Body of pancreas (tissue), 4 donors: ENCODE data around the gene SLX9. TPM values are rescaled to one million over a fixed set of nuclear protein-coding genes. Genes with fewer than 3 reads are reported as not detected.

Source experiments
- ATAC-seq: fragments of 150-250 bp; one replicate; pipeline ENCODE4 v1.9.1; 2016
- DNase-seq, 4 donors: peaks; one replicate each; pipeline ENCODE4 v3.0.0-alpha.2; 2019
- H3K27ac ChIP-seq, 4 donors: fragments of 200-600 bp; sonication (generic); 1 replicate in 3 of 4; 2 replicates in 1 of 4; pipeline versions ENCODE4 v1.5.1 to v1.6.1; 2016 to 2019; ENCODE audit warnings: mild to moderate bottlenecking in 1 of 4, mixed read lengths in 1 of 4, moderate library complexity in 1 of 4
- H3K27me3 ChIP-seq, 2 donors: fragments of 200-600 bp; sonication (generic); one replicate each; pipeline ENCODE4 v1.6.0; 2016; ENCODE audit warnings: mild to moderate bottlenecking in 1 of 2
- H3K36me3 ChIP-seq, 2 donors: fragments of 200-600 bp; sonication (generic); replicated peaks in 1 of 2; 2 replicates each; pipeline ENCODE4 v1.5.1; 2016; ENCODE audit warnings: low read depth in 2 of 2; ENCODE audit not compliant: insufficient read depth in 1 of 2
- H3K4me1 ChIP-seq: fragments of 200-600 bp; sonication (generic); one replicate; pipeline ENCODE4 v1.6.0; 2016
- H3K4me3 ChIP-seq, 2 donors: fragments of 200-600 bp; sonication (generic); 1 replicate in 1 of 2; 2 replicates in 1 of 2; pipeline ENCODE4 v1.5.1; 2016 to 2019
- H3K9me3 ChIP-seq, 3 donors: fragments of 200-600 bp; sonication (generic); 1 replicate in 2 of 3; 2 replicates in 1 of 3; pipeline ENCODE4 v1.5.1; 2016
- POLR2A ChIP-seq, 3 donors: fragments of 450-650 bp; IDR thresholded peaks; one replicate each; pipeline ENCODE4 v1.6.1; 2016; ENCODE audit warnings: antibody characterized with exemption in 3 of 3, mild to moderate bottlenecking in 2 of 3
- WGBS, 2 donors: methylation state at CpG; one replicate each; pipeline ENCODE4 v1.1.5; 2017; 5-methylcytosine and 5-hydroxymethylcytosine counted together
- intact Hi-C: fragments of 100-400 bp; cut with DNase I; formaldehyde crosslinking; loops from one replicate; pipeline ENCODE4 v1.15.1; 2023
- total RNA-seq, 2 donors: library from RNA; depleted of rRNA; stranded (reverse); fragments of >200 nt; gene quantifications; one replicate each; pipeline ENCODE4 v1.1.0, GENCODE V29; 2016
- TF ChIP-seq, protein P1 (sequence below), 7 experiments: fragments of 450-650 bp in 4 of 7; fragments of 200-600 bp in 3 of 7; sonication (generic) in 3 of 7; IDR thresholded peaks; one replicate each; pipeline ENCODE4 v1.5.1; 2016 to 2019; ENCODE audit warnings: antibody characterized with exemption in 7 of 7

Gene SLX9
- total RNA-seq, 2 donors from 2014 or later: 5.6 to 9.3 TPM

DNA sequence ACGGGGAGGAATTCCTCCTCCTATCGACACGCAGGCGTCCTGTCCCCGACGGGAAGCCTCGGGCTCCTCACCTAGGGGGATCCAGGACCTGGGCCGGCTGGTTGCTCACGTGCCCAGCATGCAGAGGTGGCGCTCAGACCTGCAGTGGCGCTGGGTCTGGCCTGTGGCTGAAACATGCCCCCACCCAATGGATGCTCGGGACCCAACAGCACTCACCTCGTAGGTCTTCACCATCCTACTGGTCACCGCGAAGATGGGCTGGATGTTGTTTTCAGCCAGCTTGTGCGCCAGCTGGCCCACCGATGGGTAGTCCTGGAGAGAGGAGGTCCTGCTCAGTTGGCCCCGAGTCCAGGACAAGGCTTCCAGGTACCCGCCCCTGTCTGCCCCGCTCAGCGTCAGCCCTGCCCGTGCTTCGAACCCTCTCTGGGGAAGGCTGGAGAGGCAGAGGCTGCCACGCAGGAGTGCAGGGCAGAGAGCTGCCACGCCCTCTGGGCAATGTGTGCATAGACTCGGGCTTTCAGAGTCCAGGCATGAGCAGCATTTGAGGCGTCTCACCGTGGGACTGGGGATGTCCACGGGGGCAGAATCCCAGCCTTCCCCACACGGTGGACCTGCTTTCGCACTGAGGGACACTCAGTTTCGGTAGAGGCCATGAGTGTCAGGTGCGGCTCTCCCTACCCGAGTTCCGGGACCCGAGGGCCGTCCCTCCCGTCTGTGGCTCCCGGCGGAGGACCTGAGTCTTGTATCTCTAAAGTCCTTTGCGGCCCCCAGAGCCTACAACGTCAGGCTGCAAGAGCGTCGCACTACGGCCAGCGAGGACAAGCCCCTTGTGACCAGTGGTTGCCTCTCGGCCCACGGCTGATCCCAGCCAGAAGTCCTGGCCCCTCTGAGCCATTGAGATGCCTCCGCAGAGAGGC lies 40.7 kb upstream of the SLX9 start:
- Histone ChIP-seq H3K27me3 (no peaks in the 10 kb centered on the region), H3K9me3 (no peaks in the 10 kb centered on the region), H3K4me3 (no peak overlapping the region), H3K27ac (no peak overlapping the region), H3K36me3 (no peaks in the 10 kb centered on the region), H3K4me1 (no peaks in the 10 kb centered on the region)
- ATAC-seq (no peak), DNase-seq (no peak)
- TF ChIP-seq POLR2A (IDR thresholded peaks at IDR 0.05): no peak
- TF ChIP-seq, protein P1, sequence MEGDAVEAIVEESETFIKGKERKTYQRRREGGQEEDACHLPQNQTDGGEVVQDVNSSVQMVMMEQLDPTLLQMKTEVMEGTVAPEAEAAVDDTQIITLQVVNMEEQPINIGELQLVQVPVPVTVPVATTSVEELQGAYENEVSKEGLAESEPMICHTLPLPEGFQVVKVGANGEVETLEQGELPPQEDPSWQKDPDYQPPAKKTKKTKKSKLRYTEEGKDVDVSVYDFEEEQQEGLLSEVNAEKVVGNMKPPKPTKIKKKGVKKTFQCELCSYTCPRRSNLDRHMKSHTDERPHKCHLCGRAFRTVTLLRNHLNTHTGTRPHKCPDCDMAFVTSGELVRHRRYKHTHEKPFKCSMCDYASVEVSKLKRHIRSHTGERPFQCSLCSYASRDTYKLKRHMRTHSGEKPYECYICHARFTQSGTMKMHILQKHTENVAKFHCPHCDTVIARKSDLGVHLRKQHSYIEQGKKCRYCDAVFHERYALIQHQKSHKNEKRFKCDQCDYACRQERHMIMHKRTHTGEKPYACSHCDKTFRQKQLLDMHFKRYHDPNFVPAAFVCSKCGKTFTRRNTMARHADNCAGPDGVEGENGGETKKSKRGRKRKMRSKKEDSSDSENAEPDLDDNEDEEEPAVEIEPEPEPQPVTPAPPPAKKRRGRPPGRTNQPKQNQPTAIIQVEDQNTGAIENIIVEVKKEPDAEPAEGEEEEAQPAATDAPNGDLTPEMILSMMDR (IDR thresholded peaks at IDR 0.05): no peak
- intact Hi-C loops: no loop called here
- 59 to 67% methylated on average over 7 to 45 of the region's 49 CpGs for whole genome bisulfite sequencing, 2 donors

DNA sequence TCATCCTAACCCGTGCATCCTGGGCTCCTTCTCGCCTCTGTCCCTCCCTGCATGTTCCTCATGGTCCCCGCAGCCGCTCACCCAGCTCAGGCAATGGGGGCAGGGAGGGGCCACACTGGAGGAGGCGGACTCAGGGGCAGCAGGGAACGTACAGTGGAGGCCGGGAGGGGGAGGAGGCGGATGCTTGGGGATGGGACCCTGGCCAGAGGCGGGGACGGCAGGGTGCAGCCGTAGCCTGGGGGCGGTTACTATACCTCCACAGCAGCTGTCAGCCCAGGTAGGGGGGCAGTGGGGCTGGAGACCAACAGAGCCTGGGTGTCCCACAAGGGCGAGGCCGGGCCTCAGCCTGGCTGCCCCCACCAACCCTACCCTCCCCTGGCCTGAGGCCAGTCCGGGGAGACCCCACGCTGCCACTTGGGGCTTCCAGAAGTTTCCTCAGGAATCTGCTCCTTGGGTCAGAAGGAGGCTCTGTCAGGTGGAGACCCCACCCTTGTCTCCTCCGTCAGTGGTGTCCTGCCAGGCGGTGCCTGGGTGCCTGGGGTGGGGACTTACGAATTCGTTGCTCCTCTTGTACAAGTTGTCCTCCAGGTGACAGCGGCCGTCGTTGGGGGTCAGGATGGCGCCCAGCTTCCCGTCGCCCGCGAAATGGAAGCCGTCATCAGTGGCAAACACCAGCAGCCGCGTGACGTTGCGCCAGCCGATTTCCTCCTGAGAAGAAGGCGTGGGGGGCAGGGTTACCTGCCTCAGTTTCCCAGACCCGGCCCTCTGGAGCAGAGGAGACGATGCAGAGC lies 39.9 kb upstream of the SLX9 start:
- H3K9me3 ChIP-seq: no peaks in the 10 kb centered on the region
- H3K27ac ChIP-seq: no peak overlapping the region
- ATAC-seq: no peak
- TF ChIP-seq POLR2A (IDR thresholded peaks at IDR 0.05): no peak
- TF ChIP-seq, protein P1 (IDR thresholded peaks at IDR 0.05): no peak
- DNase-seq: no peak
- no peak overlapping the region for H3K4me3 ChIP-seq
- WGBS, 2 donors: 61 to 65% methylated on average over 32 to 33 of the region's 37 CpGs
- intact Hi-C loops: no loop called here
- H3K27me3 ChIP-seq: no peaks in the 10 kb centered on the region
- H3K36me3 ChIP-seq: no peaks in the 10 kb centered on the region
- H3K4me1 ChIP-seq: no peaks in the 10 kb centered on the region

DNA sequence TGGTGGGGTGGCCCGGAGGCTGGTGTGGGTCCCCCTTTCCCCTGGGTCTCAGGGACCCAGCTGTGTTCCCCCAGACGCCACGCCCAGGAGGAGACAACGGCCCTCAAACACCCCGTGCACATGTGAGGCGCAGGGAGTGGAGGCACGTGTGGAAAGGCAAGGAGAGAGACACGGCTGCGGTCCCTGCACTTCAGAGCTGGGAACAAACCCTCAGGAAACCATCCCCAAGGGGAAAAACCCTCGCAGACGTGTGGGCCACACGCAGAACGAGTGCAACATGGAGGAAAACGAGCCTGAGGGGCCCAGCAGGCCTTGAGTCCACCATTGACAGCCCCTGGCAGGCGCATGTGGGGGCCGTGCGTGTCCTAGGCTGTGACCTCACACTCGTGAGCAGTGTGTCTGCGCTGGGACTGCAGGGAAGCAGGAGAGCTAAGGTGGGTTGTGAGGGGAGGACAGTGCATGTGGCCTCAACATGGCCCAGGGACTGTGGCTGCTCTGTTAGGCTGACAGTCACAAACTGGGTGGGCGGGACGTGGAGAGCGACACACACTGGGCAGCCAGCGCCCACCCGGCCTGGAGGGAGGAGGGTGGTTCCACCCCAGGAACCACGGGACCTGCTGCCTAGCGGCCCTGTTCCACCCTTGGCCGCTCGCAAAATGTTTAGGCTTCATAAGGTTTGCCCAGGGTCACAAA lies 39.1 kb upstream of the SLX9 start:
- Histone ChIP-seq H3K27ac (no peak overlapping the region), H3K4me1 (no peaks in the 10 kb centered on the region), H3K27me3 (no peaks in the 10 kb centered on the region), H3K36me3 (no peaks in the 10 kb centered on the region), H3K4me3 (no peak overlapping the region), H3K9me3 (no peaks in the 10 kb centered on the region)
- ATAC-seq (no peak), DNase-seq (no peak)
- WGBS, 2 donors: 69 to 72% methylated on average over 18 to 24 of the region's 28 CpGs
- TF ChIP-seq POLR2A (IDR thresholded peaks at IDR 0.05): no peak
- intact Hi-C loops: no loop called here

DNA sequence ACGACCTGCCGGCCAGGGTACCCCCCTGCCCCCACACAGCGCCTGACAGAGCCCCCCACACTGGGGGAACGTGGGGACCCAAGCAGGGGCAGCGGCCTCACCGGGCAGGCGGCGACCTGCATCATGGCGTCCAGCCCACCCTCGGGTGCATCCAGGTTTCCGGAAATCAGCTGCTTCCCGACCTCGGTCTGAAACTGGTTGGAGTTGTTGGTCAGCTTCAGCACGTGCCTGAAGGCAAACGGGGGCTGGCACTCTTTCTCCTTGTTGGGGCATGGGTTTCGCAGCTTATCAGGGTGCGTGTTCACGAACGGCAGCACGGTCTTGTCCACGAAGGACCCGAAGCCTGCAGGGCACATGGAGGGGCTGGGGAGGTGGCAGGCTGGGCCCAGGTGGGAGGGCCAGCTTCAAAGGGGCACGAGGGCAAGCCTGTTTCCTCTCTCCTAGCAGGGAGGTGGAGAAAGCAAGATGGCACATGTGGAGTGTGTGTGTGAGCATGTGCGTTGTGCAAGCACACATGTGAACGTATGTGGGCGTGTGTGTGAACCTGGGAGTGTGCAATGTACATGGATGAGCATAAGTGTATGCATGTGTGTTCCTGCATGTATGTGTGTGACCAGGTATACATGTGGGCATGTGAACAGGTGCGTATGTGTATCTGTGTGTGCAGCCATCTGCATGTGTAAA lies 38.3 kb upstream of the SLX9 start:
- H3K27ac ChIP-seq: no peak overlapping the region
- intact Hi-C loops: no loop called here
- WGBS, 2 donors: 69 to 73% methylated on average over 11 to 17 of the region's 27 CpGs
- H3K27me3 ChIP-seq: no peaks in the 10 kb centered on the region
- H3K9me3 ChIP-seq: no peaks in the 10 kb centered on the region
- no peaks in the 10 kb centered on the region for H3K4me1 ChIP-seq
- no peak overlapping the region for H3K4me3 ChIP-seq
- no peaks in the 10 kb centered on the region for H3K36me3 ChIP-seq
- TF ChIP-seq, protein P1 (IDR thresholded peaks at IDR 0.05): no peak
- TF ChIP-seq POLR2A (IDR thresholded peaks at IDR 0.05): no peak
- ATAC-seq (no peak), DNase-seq (no peak)
